Fibroblast of peridontal ligament (primary cell): ENCODE data around the gene ARRB1.
"Not testable (repeated sequence)": the region's sequence is repeated elsewhere in the genome, so short reads cannot be mapped to it uniquely, and the experiment has no call there.

Experiments used
- DNase-seq: peaks from one replicate; pipeline ENCODE4 v3.0.0-alpha.2; 2010; ENCODE audit errors: extremely low read depth

The ARRB1 gene

GRCh38 chr11:75324189-75324588, 27.3 kb downstream of the ARRB1 start:
- DNase-seq, result no peak

- DNase-seq, result no peak
These were observed 27.9 kb downstream of the ARRB1 start for GRCh38 chr11:75323609-75324008.

GRCh38 chr11:75320643-75321042, 30.8 kb downstream of the ARRB1 start:
- no peak for DNase-seq

GRCh38 chr11:75320046-75320618, 31.3 kb downstream of the ARRB1 start:
- no peak for DNase-seq

- no peak for DNase-seq
These were observed 32.2 kb downstream of the ARRB1 start for GRCh38 chr11:75319035-75319877.

GRCh38 chr11:75317446-75318122, 33.9 kb downstream of the ARRB1 start:
- DNase-seq, result no peak

- DNase-seq, result no peak
These were observed 36.0 kb downstream of the ARRB1 start for GRCh38 chr11:75315439-75315805.

- DNase-seq, result no peak
These were observed 36.6 kb downstream of the ARRB1 start for GRCh38 chr11:75314771-75315438.

GRCh38 chr11:75313513-75314272, 37.8 kb downstream of the ARRB1 start:
- DNase-seq, result peak; percentile 67

- no peak for DNase-seq
These were observed 39.1 kb downstream of the ARRB1 start for GRCh38 chr11:75312346-75312745.

- peak; percentile 59 for DNase-seq
These were observed 39.6 kb downstream of the ARRB1 start for GRCh38 chr11:75311858-75312288.

GRCh38 chr11:75308986-75309385, 42.5 kb downstream of the ARRB1 start:
- DNase-seq, result no peak

- no peak for DNase-seq
These were observed 43.3 kb downstream of the ARRB1 start for GRCh38 chr11:75308116-75308515.

GRCh38 chr11:75307058-75307457, 44.4 kb downstream of the ARRB1 start:
- DNase-seq, result no peak

GRCh38 chr11:75306529-75306928, 44.9 kb downstream of the ARRB1 start:
- DNase-seq, result no peak

GRCh38 chr11:75305993-75306392, 45.5 kb downstream of the ARRB1 start:
- no peak for DNase-seq

GRCh38 chr11:75305452-75305851, 46.0 kb downstream of the ARRB1 start:
- no peak for DNase-seq

GRCh38 chr11:75304941-75305340, 46.5 kb downstream of the ARRB1 start:
- not testable (repeated sequence) for DNase-seq

- DNase-seq, result no peak
These were observed 47.8 kb downstream of the ARRB1 start for GRCh38 chr11:75303544-75304224.

GRCh38 chr11:75302371-75302770, 49.1 kb downstream of the ARRB1 start:
- no peak for DNase-seq
